Stimulated activated CD4-positive, alpha-beta T cell treated with anti-CD3 and anti-CD28 coated beads, TNF-alpha, amount 100 ng/mL, for 4 hours (primary cell): Measurements from ENCODE around the gene USP34.
"Not testable (repeated sequence)": the region's sequence is repeated elsewhere in the genome, so short reads cannot be mapped to it uniquely, and the experiment has no call there.

Experiments
- DNase-seq, 3 experiments: peaks; one replicate each; pipeline ENCODE4 v3.0.0-alpha.2; 2020; ENCODE audit warnings: low read depth in 3 of 3

USP34 gene, protein sequence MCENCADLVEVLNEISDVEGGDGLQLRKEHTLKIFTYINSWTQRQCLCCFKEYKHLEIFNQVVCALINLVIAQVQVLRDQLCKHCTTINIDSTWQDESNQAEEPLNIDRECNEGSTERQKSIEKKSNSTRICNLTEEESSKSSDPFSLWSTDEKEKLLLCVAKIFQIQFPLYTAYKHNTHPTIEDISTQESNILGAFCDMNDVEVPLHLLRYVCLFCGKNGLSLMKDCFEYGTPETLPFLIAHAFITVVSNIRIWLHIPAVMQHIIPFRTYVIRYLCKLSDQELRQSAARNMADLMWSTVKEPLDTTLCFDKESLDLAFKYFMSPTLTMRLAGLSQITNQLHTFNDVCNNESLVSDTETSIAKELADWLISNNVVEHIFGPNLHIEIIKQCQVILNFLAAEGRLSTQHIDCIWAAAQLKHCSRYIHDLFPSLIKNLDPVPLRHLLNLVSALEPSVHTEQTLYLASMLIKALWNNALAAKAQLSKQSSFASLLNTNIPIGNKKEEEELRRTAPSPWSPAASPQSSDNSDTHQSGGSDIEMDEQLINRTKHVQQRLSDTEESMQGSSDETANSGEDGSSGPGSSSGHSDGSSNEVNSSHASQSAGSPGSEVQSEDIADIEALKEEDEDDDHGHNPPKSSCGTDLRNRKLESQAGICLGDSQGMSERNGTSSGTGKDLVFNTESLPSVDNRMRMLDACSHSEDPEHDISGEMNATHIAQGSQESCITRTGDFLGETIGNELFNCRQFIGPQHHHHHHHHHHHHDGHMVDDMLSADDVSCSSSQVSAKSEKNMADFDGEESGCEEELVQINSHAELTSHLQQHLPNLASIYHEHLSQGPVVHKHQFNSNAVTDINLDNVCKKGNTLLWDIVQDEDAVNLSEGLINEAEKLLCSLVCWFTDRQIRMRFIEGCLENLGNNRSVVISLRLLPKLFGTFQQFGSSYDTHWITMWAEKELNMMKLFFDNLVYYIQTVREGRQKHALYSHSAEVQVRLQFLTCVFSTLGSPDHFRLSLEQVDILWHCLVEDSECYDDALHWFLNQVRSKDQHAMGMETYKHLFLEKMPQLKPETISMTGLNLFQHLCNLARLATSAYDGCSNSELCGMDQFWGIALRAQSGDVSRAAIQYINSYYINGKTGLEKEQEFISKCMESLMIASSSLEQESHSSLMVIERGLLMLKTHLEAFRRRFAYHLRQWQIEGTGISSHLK (N-terminal part only)

DNA sequence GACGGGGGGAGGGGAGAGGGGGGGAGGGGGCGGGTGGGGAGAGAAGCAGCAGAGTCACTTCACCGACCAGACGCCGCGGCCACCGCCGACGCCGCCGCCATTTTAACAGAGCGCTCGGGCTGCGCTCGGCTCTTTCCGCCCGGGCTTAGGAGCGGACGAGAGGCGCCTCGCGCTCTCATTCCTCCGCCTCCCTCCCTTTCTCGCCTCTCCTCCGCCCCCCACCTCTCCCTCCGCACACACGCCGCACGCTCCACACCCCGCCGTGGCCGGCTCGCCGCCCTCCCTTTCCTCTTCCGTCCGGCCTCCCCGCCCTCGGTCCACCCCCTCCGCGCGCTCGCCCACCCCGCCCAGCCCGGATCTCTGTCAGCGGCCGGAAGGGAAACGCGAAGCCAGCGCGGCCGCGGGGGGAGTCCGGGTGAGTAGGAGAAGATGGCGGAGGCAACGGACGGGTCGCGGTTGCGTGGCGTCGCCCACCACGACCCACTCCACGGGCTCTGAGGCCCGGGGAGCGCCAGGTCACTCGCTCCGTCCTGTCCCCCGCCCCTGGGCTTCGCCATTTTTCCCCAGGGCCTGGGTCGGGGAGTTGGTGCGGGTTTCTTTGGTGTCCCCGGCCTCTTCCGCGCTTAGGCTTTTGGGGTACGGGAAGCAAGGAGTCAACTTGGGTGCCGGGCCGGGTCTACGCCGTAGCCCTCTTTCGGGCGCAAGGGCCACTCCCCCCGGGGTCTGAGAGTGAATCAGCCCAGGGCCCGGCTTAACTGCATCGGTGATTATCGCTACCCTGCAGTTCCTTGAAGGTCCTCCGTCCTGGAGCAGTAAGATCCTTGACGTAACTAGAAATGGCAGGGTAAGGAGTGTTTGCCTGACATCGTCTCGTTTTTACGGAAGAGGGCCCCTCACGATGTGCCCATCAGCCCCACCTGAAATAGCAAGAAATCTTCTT is at the start of gene USP34:
Gene USP34 (minus strand): TSS at position 123 of the 940 bp plus-strand sequence. CDS start 395 bp downstream, outside the sequence.
- DNase-seq = peak; percentile 80 to 81 (median 81)

- no peak for DNase-seq
These were observed 49.4 kb upstream of the USP34 start for GRCh38 chr2:61520261-61520660.

GRCh38 chr2:61512768-61513398 is 42.0 kb upstream of the USP34 start:
- no peak for DNase-seq

- no peak for DNase-seq
These were observed 40.1 kb upstream of the USP34 start for GRCh38 chr2:61510674-61511671.

- no peak for DNase-seq
These were observed 34.1 kb upstream of the USP34 start for GRCh38 chr2:61504949-61505348.

DNA sequence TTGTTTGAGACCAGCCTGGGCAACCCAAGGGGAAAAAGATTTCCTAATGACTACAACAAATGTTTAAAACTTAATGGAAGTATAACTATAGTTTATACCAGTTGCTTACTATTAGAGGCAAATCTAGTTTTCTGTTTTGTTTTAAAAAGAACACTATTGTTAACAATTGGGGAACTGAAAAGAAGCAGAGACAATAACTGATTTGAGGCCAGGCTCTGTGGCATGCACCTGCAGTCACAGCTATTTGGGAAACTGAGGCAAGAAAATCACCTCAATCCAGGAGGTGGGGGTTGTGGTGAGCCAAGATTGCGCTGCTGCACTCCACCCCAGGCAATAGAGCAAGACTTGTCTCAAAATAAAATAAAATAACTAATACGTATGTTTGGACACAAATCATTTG is 28.2 kb upstream of the USP34 start:
- DNase-seq = no peak

GRCh38 chr2:61493523-61493942 is 22.6 kb upstream of the USP34 start:
- no peak for DNase-seq

- no peak for DNase-seq
These were observed 21.6 kb upstream of the USP34 start for GRCh38 chr2:61492476-61492875.

DNA sequence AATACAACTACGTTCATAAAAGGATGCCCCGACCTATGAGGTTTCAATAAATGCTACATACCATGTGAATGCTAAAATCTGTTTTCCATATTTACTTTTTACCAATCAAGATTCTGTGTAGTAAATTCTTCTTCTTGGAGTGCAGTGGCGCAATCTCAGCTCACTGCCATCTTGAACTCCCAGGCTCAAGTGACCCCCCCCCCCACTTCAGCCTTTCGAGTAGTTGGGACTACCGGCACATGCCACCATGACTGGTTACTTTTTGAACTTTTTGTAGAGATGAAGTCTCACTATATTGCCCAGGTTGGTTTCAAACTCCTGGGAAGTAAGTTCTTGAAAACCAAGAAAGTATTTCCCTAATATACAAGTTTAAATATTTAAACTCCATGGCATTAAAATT is 14.4 kb upstream of the USP34 start:
- DNase-seq = no peak

DNA sequence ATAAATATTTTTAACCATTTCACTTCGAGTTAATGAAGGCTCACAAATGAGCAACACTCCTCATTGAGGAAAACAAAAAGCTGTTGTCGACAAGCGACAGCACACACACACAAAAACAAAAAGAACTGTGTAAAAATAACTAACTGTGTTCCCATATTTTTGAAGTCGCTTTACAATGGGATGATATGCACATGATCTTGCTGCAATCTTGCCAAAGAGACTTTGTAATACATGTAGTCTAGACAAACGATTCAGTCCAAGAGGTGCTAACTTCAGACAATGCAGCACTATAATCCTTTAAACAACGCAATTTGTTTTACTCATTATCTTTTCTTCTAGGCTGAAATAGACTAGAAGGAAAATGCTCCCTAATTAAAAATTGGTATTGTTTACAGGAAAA is 7.2 kb upstream of the USP34 start:
- DNase-seq = no peak

- not testable (repeated sequence) for DNase-seq
These were observed 6.2 kb upstream of the USP34 start for GRCh38 chr2:61476929-61477589.

GRCh38 chr2:61471905-61472805 is 1.3 kb upstream of the USP34 start:
- DNase-seq = no peak

DNA sequence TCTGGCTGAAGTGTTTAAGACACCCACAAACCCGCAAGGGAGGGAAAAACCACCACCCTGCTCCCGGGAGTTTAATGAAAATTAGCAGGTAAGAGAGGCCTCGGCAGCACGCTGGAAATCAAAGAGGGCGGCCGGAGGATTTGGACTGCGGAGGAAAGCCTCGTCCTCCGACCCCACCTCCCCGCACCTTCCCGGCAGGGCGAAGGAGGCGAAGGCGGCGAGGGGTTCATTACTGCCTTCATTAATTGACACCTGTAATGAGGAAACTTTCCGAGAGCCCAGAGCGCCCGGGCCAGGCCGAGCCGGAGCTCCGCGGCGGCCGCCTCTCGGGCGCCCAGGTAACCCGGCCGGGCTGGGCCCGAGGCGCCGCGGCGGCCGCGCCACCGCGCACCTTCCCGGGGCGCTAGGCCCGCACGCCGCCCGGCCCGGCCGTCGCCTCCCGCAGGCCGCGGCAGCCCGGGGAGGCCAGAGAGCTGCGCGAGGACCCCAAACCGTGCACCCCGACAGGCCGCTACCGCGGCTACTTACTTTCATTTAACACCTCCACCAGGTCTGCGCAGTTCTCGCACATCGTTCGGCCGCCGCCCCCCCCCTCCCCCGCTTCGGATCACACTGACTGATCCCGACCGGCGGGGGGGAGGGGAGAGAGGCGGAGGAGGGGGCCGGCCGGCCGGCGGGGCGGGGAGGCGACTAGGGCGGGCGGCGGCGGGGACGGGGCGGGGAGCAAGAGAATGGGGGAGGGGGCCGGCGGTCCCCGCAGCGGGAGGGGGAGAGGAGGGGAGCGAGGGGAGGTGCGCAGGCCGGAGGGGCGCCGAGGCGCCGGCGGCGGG is 550 bp downstream of the USP34 start:
- DNase-seq = peak; percentile 74 to 77 (median 75)

GRCh38 chr2:61469424-61470121 is 1.3 kb downstream of the USP34 start:
- DNase-seq = no peak

- DNase-seq = not testable (repeated sequence)
These were observed 2.7 kb downstream of the USP34 start for GRCh38 chr2:61468231-61468630.

- no peak for DNase-seq
These were observed 5.8 kb downstream of the USP34 start for GRCh38 chr2:61465045-61465444.
